Caco-2 (cell line): ENCODE data around the gene SLC34A2. TPM values are rescaled to one million over a fixed set of nuclear protein-coding genes. Genes with fewer than 3 reads are reported as not detected.

ENCODE experiments used
- BruUV-seq: library from RNA; stranded (reverse); fragments of 400-500 nt; replicated peaks from 2 replicates; lab custom pipeline; 2021; lab: Mats Ljungman, UMichigan
- CTCF ChIA-PET: fragments of 300-600 bp; sonication (Branson Sonifier 250); formaldehyde crosslinking; loops from one replicate; lab custom pipeline; 2022; ENCODE audit warnings: antibody characterized with exemption; lab: Charles Lee
- POLR2A ChIA-PET: fragments of 300-600 bp; sonication (Branson Sonifier 250); formaldehyde crosslinking; loops from one replicate; lab custom pipeline; 2022; ENCODE audit warnings: antibody characterized with exemption; lab: Charles Lee
- DNase-seq, 2 experiments: peaks; one replicate each; pipeline versions ENCODE4 v3.0.0 to v3.0.0-alpha.2; 2020 to 2022
- H3K27me3 ChIP-seq: replicated peaks from 2 replicates; pipeline ENCODE4 v1.6.0; 2011; ENCODE audit warnings: low read length; ENCODE audit not compliant: control insufficient read depth, insufficient read depth
- H3K36me3 ChIP-seq: 2 replicates; pipeline ENCODE4 v1.5.1; 2011; ENCODE audit warnings: low read length; ENCODE audit not compliant: control insufficient read depth, insufficient read depth
- H3K4me1 ChIP-seq: fragments of 250-450 bp; sonication (Bioruptor Pico); 2 replicates; pipeline ENCODE4 v1.5.1; 2020; ENCODE audit warnings: mild to moderate bottlenecking
- H3K4me3 ChIP-seq: 2 replicates; pipeline ENCODE4 v1.5.1; 2011; ENCODE audit warnings: low read depth, mild to moderate bottlenecking, control low read depth, low read length
- H3K9me3 ChIP-seq: fragments of 250-450 bp; sonication (Bioruptor Pico); 2 replicates; pipeline ENCODE4 v1.5.1; 2020; ENCODE audit warnings: mild to moderate bottlenecking, moderate library complexity
- H3K27ac Mint-ChIP-seq: one replicate; pipeline ENCODE4 v1.8.0; 2022; ENCODE audit warnings: mixed read lengths; ENCODE audit not compliant: unreplicated experiment
- H3K27me3 Mint-ChIP-seq: one replicate; pipeline ENCODE4 v1.8.0; 2022; ENCODE audit warnings: mixed read lengths; ENCODE audit not compliant: insufficient read depth, unreplicated experiment
- H3K36me3 Mint-ChIP-seq: one replicate; pipeline ENCODE4 v1.8.0; 2022; ENCODE audit warnings: mild to moderate bottlenecking, mixed read lengths; ENCODE audit not compliant: insufficient read depth, unreplicated experiment
- H3K4me1 Mint-ChIP-seq: one replicate; pipeline ENCODE4 v1.8.0; 2022; ENCODE audit warnings: low read depth, mixed read lengths; ENCODE audit not compliant: unreplicated experiment
- H3K4me3 Mint-ChIP-seq: one replicate; pipeline ENCODE4 v1.8.0; 2022; ENCODE audit warnings: mild to moderate bottlenecking, moderate library complexity, mixed read lengths; ENCODE audit not compliant: unreplicated experiment
- H3K9me3 Mint-ChIP-seq: one replicate; pipeline ENCODE4 v1.8.0; 2022; ENCODE audit warnings: mixed read lengths; ENCODE audit not compliant: unreplicated experiment
- CTCF ChIP-seq, 2 experiments: fragments of 200-600 bp in 1 of 2; IDR thresholded peaks; 1 replicate in 1 of 2; 2 replicates in 1 of 2; pipeline versions ENCODE4 v1.5.1 to v1.8.0; 2011 to 2022; ENCODE audit warnings: antibody characterized with exemption in 1 of 2, control low read depth in 1 of 2, inconsistent platforms in 1 of 2, low read depth in 1 of 2, low read length in 1 of 2, mild to moderate bottlenecking in 1 of 2, moderate library complexity in 1 of 2; ENCODE audit not compliant: insufficient read depth in 1 of 2, severe bottlenecking in 1 of 2, unreplicated experiment in 1 of 2
- intact Hi-C: fragments of 100-400 bp; cut with micrococcal nuclease; formaldehyde crosslinking; loops from one replicate; pipeline ENCODE4 v1.10.0; 2022; ENCODE audit not compliant: unreplicated experiment
- total RNA-seq: library from RNA; stranded (reverse); gene quantifications from 2 replicates; pipeline ENCODE4 v1.2.3, GENCODE V29; 2022

The SLC34A2 gene
- total RNA-seq, 1 experiment from 2014 or later: 19.9 TPM

- H3K9me3 Mint-ChIP-seq: peaks cover 8% of the 10 kb centered on the region
- no peak overlapping the region for H3K27ac Mint-ChIP-seq
- no peaks in the 10 kb centered on the region for H3K27me3 ChIP-seq
- TF ChIP-seq CTCF (IDR thresholded peaks at IDR 0.05; ENCODE audit: insufficient read depth in 1 of 2, low read depth in 1 of 2, low read length in 1 of 2, severe bottlenecking in 1 of 2, unreplicated experiment in 1 of 2): no peak
- BruUV-seq: no TSS peak
- no peak for DNase-seq
- no peaks in the 10 kb centered on the region for H3K36me3 Mint-ChIP-seq
- intact Hi-C loops: no loop called here
- H3K4me3 ChIP-seq: no peak overlapping the region
- H3K4me1 ChIP-seq: no peaks in the 10 kb centered on the region
- CTCF ChIA-PET: no interaction called here
- no peaks in the 10 kb centered on the region for H3K27me3 Mint-ChIP-seq
- no peaks in the 10 kb centered on the region for H3K4me1 Mint-ChIP-seq
- H3K4me3 Mint-ChIP-seq: no peak overlapping the region
- POLR2A ChIA-PET: no interaction called here
- no peaks in the 10 kb centered on the region for H3K9me3 ChIP-seq
- no peaks in the 10 kb centered on the region for H3K36me3 ChIP-seq
Measured at GRCh38 chr4:25632135-25632534, 23.5 kb upstream of the SLC34A2 start.

GRCh38 chr4:25633541-25633940 is 22.1 kb upstream of the SLC34A2 start:
- no peak for TF ChIP-seq CTCF (IDR thresholded peaks at IDR 0.05; ENCODE audit: insufficient read depth in 1 of 2, low read depth in 1 of 2, low read length in 1 of 2, severe bottlenecking in 1 of 2, unreplicated experiment in 1 of 2)
- DNase-seq: no peak
- intact Hi-C loops: no loop called here
- no peak overlapping the region for H3K4me3 ChIP-seq
- CTCF ChIA-PET: no interaction called here
- H3K27me3 ChIP-seq: no peaks in the 10 kb centered on the region
- no peaks in the 10 kb centered on the region for H3K36me3 Mint-ChIP-seq
- H3K4me1 Mint-ChIP-seq: no peaks in the 10 kb centered on the region
- H3K27ac Mint-ChIP-seq: no peak overlapping the region
- no peaks in the 10 kb centered on the region for H3K9me3 ChIP-seq
- no peaks in the 10 kb centered on the region for H3K27me3 Mint-ChIP-seq
- H3K4me3 Mint-ChIP-seq: no peak overlapping the region
- peaks cover 8% of the 10 kb centered on the region for H3K9me3 Mint-ChIP-seq
- H3K36me3 ChIP-seq: no peaks in the 10 kb centered on the region
- POLR2A ChIA-PET: no interaction called here
- no TSS peak for BruUV-seq
- H3K4me1 ChIP-seq: no peaks in the 10 kb centered on the region

GRCh38 chr4:25635501-25635900 is 20.1 kb upstream of the SLC34A2 start:
- ChIA-PET CTCF (no interaction called here), POLR2A (no interaction called here)
- Histone ChIP-seq H3K4me1 (no peaks in the 10 kb centered on the region), H3K36me3 (no peaks in the 10 kb centered on the region), H3K4me3 (no peak overlapping the region), H3K9me3 (no peaks in the 10 kb centered on the region), H3K27me3 (no peaks in the 10 kb centered on the region)
- no peak for TF ChIP-seq CTCF (IDR thresholded peaks at IDR 0.05; ENCODE audit: insufficient read depth in 1 of 2, low read depth in 1 of 2, low read length in 1 of 2, severe bottlenecking in 1 of 2, unreplicated experiment in 1 of 2)
- H3K4me1 Mint-ChIP-seq: no peaks in the 10 kb centered on the region
- no peaks in the 10 kb centered on the region for H3K27me3 Mint-ChIP-seq
- no peak overlapping the region for H3K27ac Mint-ChIP-seq
- intact Hi-C loops: no loop called here
- peaks cover 8% of the 10 kb centered on the region for H3K9me3 Mint-ChIP-seq
- BruUV-seq: no TSS peak
- no peak for DNase-seq
- H3K36me3 Mint-ChIP-seq: no peaks in the 10 kb centered on the region
- no peak overlapping the region for H3K4me3 Mint-ChIP-seq
